ENCODE results near the gene WDR33.

Gene WDR33

GRCh38 chr2:127733113-127733815, 77.7 kb downstream of the WDR33 start:
- Histone ChIP-seq H3K4me2 (ENCODE audit: low read length, poor library complexity, severe bottlenecking) (no peak overlapping the region), H3K4ac (ENCODE audit: low read depth in 1 of 2, low read length in 2 of 2) (no peak overlapping the region), H2BK12ac (ENCODE audit: low read length in 2 of 2) (no peak overlapping the region), H2AK5ac (ENCODE audit: low read length, severe bottlenecking) (peak overlapping the region; percentile 85), H3K18ac (ENCODE audit: low read depth in 1 of 2, low read length in 2 of 2) (no peak overlapping the region), H2AFZ (ENCODE audit: low read depth, low read length) (no peak overlapping the region), H3K14ac (ENCODE audit: low read length in 2 of 2) (no peak overlapping the region), H2BK15ac (ENCODE audit: low read depth, poor library complexity, severe bottlenecking) (no peak overlapping the region), H3K36me3 (ENCODE audit: control insufficient read depth in 1 of 2, insufficient read depth in 2 of 2, low read depth in 1 of 2, low read length in 2 of 2) (peaks cover 0 to 6% of the 10 kb centered on the region in 2 experiments), H3K9me3 (ENCODE audit: control insufficient read depth, low read length) (no peaks in the 10 kb centered on the region), H3K9ac (ENCODE audit: low read length) (peak overlapping the region; percentile 78), H4K8ac (ENCODE audit: low read length) (no peak overlapping the region), H4K91ac (ENCODE audit: low read length) (no peak overlapping the region), H3K4me1 (ENCODE audit: control insufficient read depth, insufficient read depth, low read depth, low read length) (peaks cover 5% of the 10 kb centered on the region), H3K79me1 (replicated peaks; ENCODE audit: low read length, poor library complexity, severe bottlenecking) (peaks cover 7% of the 10 kb centered on the region), H3K27ac (ENCODE audit: low read length, poor library complexity, severe bottlenecking) (no peak overlapping the region), H3K27me3 (ENCODE audit: control insufficient read depth in 1 of 2, insufficient read depth in 1 of 2, low read length in 2 of 2) (no peaks in the 10 kb centered on the region), H3K23ac (ENCODE audit: low read length in 2 of 2) (no peak overlapping the region), H3K4me3 (ENCODE audit: insufficient read depth in 1 of 2, low read depth in 1 of 2, low read length in 2 of 2) (peak overlapping the region in 1 of 2 experiments; percentile 67), H2BK5ac (ENCODE audit: low read depth, low read length, poor library complexity, severe bottlenecking) (no peak overlapping the region), H2BK120ac (ENCODE audit: low read depth, low read length) (no peak overlapping the region)
- DNase-seq: no peak
- 98% methylated on average over 3 of the region's 6 CpGs for WGBS

GRCh38 chr2:127726158-127726880, 84.7 kb downstream of the WDR33 start:
- Histone ChIP-seq H3K36me3 (ENCODE audit: control insufficient read depth in 1 of 2, insufficient read depth in 2 of 2, low read depth in 1 of 2, low read length in 2 of 2) (peaks cover 1 to 33% of the 10 kb centered on the region in 2 experiments), H3K27me3 (ENCODE audit: control insufficient read depth in 1 of 2, insufficient read depth in 1 of 2, low read length in 2 of 2) (no peaks in the 10 kb centered on the region), H3K9me3 (ENCODE audit: control insufficient read depth, low read length) (no peaks in the 10 kb centered on the region), H3K4me1 (ENCODE audit: control insufficient read depth, insufficient read depth, low read depth, low read length) (no peaks in the 10 kb centered on the region), H3K4ac (ENCODE audit: low read depth in 1 of 2, low read length in 2 of 2) (no peak overlapping the region), H2AK5ac (ENCODE audit: low read length, severe bottlenecking) (no peak overlapping the region), H2BK120ac (ENCODE audit: low read depth, low read length) (no peak overlapping the region), H2AFZ (ENCODE audit: low read depth, low read length) (no peak overlapping the region), H2BK15ac (ENCODE audit: low read depth, poor library complexity, severe bottlenecking) (no peak overlapping the region), H3K27ac (ENCODE audit: low read length, poor library complexity, severe bottlenecking) (no peak overlapping the region), H3K79me1 (replicated peaks; ENCODE audit: low read length, poor library complexity, severe bottlenecking) (peaks cover 6% of the 10 kb centered on the region), H4K91ac (ENCODE audit: low read length) (no peak overlapping the region), H3K4me2 (ENCODE audit: low read length, poor library complexity, severe bottlenecking) (no peak overlapping the region), H3K18ac (ENCODE audit: low read depth in 1 of 2, low read length in 2 of 2) (no peak overlapping the region), H3K14ac (ENCODE audit: low read length in 2 of 2) (no peak overlapping the region), H4K8ac (ENCODE audit: low read length) (no peak overlapping the region), H3K4me3 (ENCODE audit: insufficient read depth in 1 of 2, low read depth in 1 of 2, low read length in 2 of 2) (no peak overlapping the region), H3K9ac (ENCODE audit: low read length) (no peak overlapping the region), H2BK12ac (ENCODE audit: low read length in 2 of 2) (no peak overlapping the region), H3K23ac (ENCODE audit: low read length in 2 of 2) (no peak overlapping the region), H2BK5ac (ENCODE audit: low read depth, low read length, poor library complexity, severe bottlenecking) (no peak overlapping the region)
- DNase-seq: no peak
- 100% methylated on average over 6 of the region's 6 CpGs for WGBS

GRCh38 chr2:127722807-127723206, 88.2 kb downstream of the WDR33 start:
- Histone ChIP-seq H3K9ac (ENCODE audit: low read length) (no peak overlapping the region), H3K4me3 (ENCODE audit: insufficient read depth in 1 of 2, low read depth in 1 of 2, low read length in 2 of 2) (no peak overlapping the region), H2BK120ac (ENCODE audit: low read depth, low read length) (no peak overlapping the region), H3K4me1 (ENCODE audit: control insufficient read depth, insufficient read depth, low read depth, low read length) (no peaks in the 10 kb centered on the region), H4K8ac (ENCODE audit: low read length) (no peak overlapping the region), H2AK5ac (ENCODE audit: low read length, severe bottlenecking) (no peak overlapping the region), H4K91ac (ENCODE audit: low read length) (no peak overlapping the region), H3K27ac (ENCODE audit: low read length, poor library complexity, severe bottlenecking) (no peak overlapping the region), H3K9me3 (ENCODE audit: control insufficient read depth, low read length) (no peaks in the 10 kb centered on the region), H3K23ac (ENCODE audit: low read length in 2 of 2) (no peak overlapping the region), H2BK5ac (ENCODE audit: low read depth, low read length, poor library complexity, severe bottlenecking) (no peak overlapping the region), H3K18ac (ENCODE audit: low read depth in 1 of 2, low read length in 2 of 2) (no peak overlapping the region), H2AFZ (ENCODE audit: low read depth, low read length) (no peak overlapping the region), H3K4ac (ENCODE audit: low read depth in 1 of 2, low read length in 2 of 2) (no peak overlapping the region), H3K27me3 (ENCODE audit: control insufficient read depth in 1 of 2, insufficient read depth in 1 of 2, low read length in 2 of 2) (no peaks in the 10 kb centered on the region), H3K36me3 (ENCODE audit: control insufficient read depth in 1 of 2, insufficient read depth in 2 of 2, low read depth in 1 of 2, low read length in 2 of 2) (peaks cover 20 to 68% of the 10 kb centered on the region in 2 experiments), H3K4me2 (ENCODE audit: low read length, poor library complexity, severe bottlenecking) (no peak overlapping the region), H3K79me1 (replicated peaks; ENCODE audit: low read length, poor library complexity, severe bottlenecking) (peaks cover 25% of the 10 kb centered on the region), H2BK15ac (ENCODE audit: low read depth, poor library complexity, severe bottlenecking) (no peak overlapping the region), H2BK12ac (ENCODE audit: low read length in 2 of 2) (no peak overlapping the region), H3K14ac (ENCODE audit: low read length in 2 of 2) (no peak overlapping the region)
- DNase-seq: no peak
- WGBS: 83% methylated on average over 1 of the region's 3 CpGs

- Histone ChIP-seq H3K36me3 (ENCODE audit: control insufficient read depth in 1 of 2, insufficient read depth in 2 of 2, low read depth in 1 of 2, low read length in 2 of 2) (peaks cover 22 to 73% of the 10 kb centered on the region in 2 experiments), H2AFZ (ENCODE audit: low read depth, low read length) (no peak overlapping the region), H3K9me3 (ENCODE audit: control insufficient read depth, low read length) (no peaks in the 10 kb centered on the region), H3K23ac (ENCODE audit: low read length in 2 of 2) (no peak overlapping the region), H2BK15ac (ENCODE audit: low read depth, poor library complexity, severe bottlenecking) (no peak overlapping the region), H3K4me2 (ENCODE audit: low read length, poor library complexity, severe bottlenecking) (no peak overlapping the region), H3K27me3 (ENCODE audit: control insufficient read depth in 1 of 2, insufficient read depth in 1 of 2, low read length in 2 of 2) (no peaks in the 10 kb centered on the region), H3K14ac (ENCODE audit: low read length in 2 of 2) (no peak overlapping the region), H3K4ac (ENCODE audit: low read depth in 1 of 2, low read length in 2 of 2) (no peak overlapping the region), H4K91ac (ENCODE audit: low read length) (no peak overlapping the region), H3K18ac (ENCODE audit: low read depth in 1 of 2, low read length in 2 of 2) (no peak overlapping the region), H2BK5ac (ENCODE audit: low read depth, low read length, poor library complexity, severe bottlenecking) (no peak overlapping the region), H3K9ac (ENCODE audit: low read length) (no peak overlapping the region), H2BK120ac (ENCODE audit: low read depth, low read length) (no peak overlapping the region), H3K4me3 (ENCODE audit: insufficient read depth in 1 of 2, low read depth in 1 of 2, low read length in 2 of 2) (no peak overlapping the region), H3K79me1 (replicated peaks; ENCODE audit: low read length, poor library complexity, severe bottlenecking) (peaks cover 26% of the 10 kb centered on the region), H3K4me1 (ENCODE audit: control insufficient read depth, insufficient read depth, low read depth, low read length) (no peaks in the 10 kb centered on the region), H2BK12ac (ENCODE audit: low read length in 2 of 2) (no peak overlapping the region), H3K27ac (ENCODE audit: low read length, poor library complexity, severe bottlenecking) (peak overlapping the region; percentile 72), H4K8ac (ENCODE audit: low read length) (no peak overlapping the region), H2AK5ac (ENCODE audit: low read length, severe bottlenecking) (no peak overlapping the region)
- no CpG with 5 or more reads among the region's 2 CpGs for WGBS
- DNase-seq: peak; percentile 29
Measured at GRCh38 chr2:127721978-127722355, 89.0 kb downstream of the WDR33 start.

Data from mesenchymal stem cell (in vitro differentiated cells and primary cell).